Middle frontal gyrus (tissue), 1 donor: ENCODE data around the gene CALHM5.
A peak's percentile ranks its signal among the peaks of the same experiment; 100 is the strongest.

Experiments used
- DNase-seq: peaks from one replicate; pipeline ENCODE4 v3.0.0-alpha.2; 2015; ENCODE audit warnings: low spot score; ENCODE audit errors: extremely low spot score

CALHM5 gene

DNA sequence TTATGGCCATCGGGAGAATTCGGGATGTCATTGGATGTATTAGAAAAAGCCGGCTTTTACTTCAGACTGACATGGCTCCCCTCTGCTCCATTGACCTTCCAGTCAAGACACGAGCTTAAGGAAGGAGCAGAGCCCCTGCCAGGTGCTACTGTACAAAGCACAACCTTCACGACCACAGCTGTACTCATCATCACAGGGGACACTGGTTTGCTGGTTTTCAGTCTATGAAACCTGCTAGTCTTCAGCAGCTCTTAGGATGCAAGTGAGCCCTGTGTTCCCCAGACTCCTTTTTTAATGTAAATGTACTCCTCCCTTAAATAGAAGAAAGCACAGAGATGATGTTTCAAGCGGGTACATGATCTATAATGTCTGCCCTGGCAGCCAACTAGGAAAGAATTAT is 35.9 kb downstream of the CALHM5 start:
- no peak for DNase-seq

DNA sequence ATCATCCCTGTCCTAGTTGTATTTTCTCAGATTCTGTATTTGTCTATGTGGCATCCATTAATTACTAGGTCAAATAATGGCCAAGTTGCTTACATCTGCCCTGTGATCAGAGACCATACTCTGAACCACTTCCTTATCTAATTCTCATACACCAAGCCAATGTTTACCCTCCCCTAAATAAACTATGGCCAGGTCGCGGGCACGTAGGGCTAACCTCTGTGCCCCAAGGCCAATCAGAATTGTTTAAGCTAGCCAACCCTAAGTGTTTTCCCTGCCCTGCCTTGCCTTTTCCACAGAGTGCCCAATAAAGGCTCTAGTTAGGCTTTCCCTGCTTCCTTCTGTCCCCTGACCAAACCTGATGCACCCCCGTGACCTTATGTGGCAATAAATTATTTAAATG is 39.4 kb downstream of the CALHM5 start:
- no peak for DNase-seq

DNA sequence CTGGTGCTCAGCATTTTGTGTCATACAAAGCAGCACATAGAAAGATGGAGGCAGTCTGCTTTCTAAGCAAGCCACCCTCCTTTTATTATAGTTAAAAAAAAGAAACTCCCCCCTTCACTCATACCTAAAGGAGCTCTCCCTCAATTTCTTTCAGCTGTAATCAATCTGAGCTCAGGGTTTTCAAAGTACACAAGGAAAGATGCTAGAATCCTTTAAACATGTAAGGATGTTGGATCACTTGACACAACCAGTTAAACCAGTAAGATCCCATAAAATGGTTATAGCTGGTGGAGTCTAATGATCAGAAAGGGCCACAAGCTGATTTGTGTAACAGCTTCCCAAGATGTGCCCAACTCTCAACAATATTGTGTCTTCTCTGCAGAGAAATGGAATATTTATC is 42.0 kb downstream of the CALHM5 start, which contains the start of gene CALHM4:
Gene CALHM4, plus strand, starts transcription at position 301 of the 400 bp plus-strand sequence. Its CDS starts 43 bp downstream, at position 344.
- DNase-seq = no peak

DNA sequence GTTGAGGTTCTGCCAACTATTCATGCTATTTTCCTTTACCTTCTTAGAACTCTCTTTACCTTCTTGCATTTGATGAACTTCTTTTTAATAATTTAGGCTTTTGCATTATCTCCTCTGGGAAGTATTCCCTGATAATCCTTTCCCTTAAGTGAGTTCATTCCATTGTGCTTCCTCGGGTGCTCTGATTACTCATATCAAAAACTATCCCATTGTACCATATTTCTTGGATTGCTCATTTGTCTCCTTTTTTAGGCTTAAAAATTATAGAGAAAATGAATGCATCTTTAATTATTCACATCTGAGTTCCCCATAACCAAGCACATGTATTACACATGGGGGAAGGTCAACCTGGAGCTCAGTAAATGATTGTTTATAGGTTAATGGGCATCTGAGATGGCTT is 44.6 kb downstream of the CALHM5 start:
- DNase-seq = no peak

DNA sequence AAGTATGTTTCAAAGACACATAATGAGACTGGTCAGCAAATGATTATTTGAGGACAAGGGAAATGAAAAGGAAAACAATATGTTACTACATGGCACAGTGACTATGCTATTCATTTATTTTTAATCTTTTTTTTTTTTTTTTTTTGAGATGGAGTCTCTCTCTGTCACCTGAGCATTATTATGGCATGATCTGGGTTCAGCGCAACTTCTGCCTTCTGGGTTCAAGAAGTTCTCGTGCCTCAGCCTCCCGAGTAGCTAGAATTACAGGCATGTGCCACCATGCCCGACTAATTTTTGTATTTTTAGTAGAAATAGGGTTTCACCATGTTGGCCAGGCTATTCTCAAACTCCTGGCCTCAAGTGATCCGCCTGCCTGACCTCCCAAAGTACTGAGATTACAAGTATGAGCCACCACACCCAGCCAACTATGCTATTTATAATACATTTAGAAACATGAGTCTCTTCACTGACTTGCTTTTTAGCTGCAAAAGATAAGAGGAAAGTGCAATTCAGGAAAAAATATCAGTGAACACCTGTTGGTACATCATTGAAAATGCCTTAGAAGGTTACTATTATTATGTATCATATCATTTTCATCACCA is 45.5 kb downstream of the CALHM5 start:
- DNase-seq = no peak

DNA sequence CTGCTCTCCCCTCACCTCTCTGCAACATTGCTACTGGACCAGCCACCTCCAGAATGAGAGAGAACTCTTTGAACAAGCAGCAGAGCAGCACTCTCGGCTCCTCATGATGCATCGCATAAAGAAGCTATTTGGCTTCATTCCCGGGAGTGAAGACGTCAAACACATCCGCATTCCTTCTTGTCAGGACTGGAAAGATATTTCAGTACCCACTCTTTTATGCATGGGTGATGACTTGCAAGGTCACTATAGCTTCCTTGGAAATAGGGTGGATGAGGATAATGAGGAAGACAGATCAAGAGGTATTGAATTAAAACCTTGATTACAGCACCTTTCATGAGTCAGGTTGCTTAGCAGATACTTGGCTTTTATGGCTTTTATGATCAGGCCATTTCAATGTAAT is 46.5 kb downstream of the CALHM5 start:
- no peak for DNase-seq

DNA sequence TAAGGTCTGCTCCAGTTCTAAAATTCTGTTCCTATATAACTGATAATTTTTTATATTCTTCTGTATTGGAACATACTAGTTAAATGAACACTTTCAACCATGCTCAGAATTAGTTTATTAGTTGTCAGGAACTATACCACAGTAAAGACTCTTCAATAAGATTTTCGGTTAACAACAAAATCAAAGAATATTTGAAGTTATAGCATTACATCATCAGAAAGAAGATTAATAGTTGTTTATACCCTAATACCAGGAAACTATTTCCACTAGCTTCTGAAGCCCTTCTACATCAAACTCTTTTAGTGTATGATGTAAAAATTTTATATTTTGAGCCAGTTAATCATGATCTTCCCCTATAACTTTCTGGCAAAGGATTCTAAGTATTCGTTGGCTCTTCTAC is 48.7 kb downstream of the CALHM5 start:
- DNase-seq = no peak

DNA sequence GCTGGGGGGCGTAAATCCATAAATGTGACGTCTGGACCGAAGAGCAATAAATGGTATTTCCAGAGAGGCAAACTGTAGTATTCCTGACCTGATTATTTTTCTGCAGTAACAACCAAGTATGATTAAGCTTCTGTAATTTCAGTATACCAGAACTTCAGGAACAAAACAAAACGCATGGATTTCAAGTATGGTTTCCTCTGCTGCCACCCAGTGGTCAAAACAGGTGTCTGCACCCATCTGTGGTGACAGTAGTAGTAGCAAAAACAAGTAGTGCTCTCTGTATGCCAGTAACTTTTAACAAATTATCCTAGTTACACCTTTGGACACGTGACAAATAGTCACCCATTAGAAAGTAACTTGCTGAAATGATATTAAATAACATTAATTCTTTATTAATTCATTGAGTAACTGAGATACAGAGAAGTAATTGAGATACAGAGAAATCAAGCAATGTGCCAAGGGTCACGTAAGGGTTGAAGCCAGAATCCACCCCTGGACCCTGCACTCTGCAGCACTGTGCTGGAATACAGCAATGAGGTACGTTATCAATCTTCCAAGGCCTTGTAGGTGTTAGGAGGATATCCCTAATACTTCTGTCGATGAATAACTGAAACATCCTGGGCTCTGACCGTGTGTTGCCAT is 50.1 kb downstream of the CALHM5 start:
- peak; percentile 82 for DNase-seq

DNA sequence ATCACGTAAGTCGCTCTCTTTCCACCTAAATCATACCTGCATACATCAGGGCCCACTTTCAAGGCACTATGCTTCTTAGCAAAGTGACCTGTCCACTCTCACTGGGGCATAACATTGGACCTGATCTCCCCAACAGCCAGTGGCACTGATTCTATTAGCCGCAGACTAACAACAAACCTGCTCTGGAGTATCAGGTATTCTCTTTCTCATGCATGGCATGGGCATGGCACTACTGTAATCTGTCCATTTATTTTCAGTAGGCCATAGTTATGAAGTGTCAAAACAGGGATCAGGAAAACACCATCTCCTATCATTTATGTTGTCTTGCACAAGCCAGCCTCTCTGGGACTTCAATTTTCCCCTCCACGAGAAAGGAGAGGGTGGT is 50.6 kb downstream of the CALHM5 start:
- no peak for DNase-seq

DNA sequence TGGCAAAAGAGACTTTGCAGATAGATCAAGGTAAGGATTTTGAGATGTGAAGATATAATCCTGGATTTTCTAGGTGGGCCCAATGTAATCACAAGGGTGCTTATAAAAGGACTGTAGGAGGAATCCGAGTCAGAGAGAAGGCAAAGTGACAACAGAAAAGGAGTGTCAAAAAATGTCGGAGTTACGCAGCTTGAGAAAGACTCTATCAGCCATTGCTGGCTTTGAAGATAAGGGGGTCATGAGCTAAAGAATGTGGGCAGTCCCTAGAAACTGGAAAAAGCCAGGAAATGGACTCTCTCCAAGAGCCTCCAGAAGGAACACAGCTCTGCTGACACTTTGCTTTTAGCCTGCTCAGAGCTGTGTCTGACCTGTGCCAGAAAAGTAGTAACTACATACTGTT is 51.2 kb downstream of the CALHM5 start:
- no peak for DNase-seq

DNA sequence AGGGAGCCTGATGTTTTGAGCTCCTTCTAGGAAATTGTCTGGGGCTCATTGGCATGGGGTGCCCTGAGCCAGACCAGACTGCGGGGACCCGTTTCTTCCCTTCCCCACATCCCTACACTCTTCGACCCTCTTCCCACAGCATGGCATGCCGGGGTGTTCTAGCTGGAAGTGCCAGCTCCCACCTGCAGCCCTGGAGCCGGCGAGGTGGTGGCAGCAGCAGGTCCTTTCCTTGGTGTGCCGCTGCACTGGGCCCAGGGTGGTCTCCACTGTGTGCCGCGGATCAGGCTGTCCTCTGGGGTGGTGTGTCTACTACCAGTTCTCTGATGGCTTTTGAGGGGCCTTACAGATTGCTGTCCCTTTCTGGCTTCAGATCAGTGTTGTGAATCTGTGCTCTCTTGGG is 52.4 kb downstream of the CALHM5 start:
- no peak for DNase-seq

DNA sequence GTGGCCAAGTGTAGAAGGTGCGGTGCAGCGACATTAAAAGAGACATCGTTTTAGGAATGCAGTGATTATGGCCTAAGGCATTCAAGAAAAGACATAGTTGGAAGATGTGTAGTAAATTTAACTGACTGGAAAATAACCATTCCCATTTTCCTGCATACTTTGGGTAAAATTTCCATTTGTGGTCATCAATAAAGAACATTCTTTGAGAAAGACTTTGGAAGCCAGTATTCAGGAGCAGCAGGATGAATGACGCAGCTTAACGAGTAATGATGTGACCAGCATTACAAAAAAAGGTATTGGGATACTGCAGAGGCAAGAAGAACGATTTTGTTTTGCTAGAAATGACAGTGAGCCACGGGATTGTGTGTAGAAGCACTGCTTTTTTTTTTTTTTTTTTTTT is 52.9 kb downstream of the CALHM5 start:
- DNase-seq = no peak

DNA sequence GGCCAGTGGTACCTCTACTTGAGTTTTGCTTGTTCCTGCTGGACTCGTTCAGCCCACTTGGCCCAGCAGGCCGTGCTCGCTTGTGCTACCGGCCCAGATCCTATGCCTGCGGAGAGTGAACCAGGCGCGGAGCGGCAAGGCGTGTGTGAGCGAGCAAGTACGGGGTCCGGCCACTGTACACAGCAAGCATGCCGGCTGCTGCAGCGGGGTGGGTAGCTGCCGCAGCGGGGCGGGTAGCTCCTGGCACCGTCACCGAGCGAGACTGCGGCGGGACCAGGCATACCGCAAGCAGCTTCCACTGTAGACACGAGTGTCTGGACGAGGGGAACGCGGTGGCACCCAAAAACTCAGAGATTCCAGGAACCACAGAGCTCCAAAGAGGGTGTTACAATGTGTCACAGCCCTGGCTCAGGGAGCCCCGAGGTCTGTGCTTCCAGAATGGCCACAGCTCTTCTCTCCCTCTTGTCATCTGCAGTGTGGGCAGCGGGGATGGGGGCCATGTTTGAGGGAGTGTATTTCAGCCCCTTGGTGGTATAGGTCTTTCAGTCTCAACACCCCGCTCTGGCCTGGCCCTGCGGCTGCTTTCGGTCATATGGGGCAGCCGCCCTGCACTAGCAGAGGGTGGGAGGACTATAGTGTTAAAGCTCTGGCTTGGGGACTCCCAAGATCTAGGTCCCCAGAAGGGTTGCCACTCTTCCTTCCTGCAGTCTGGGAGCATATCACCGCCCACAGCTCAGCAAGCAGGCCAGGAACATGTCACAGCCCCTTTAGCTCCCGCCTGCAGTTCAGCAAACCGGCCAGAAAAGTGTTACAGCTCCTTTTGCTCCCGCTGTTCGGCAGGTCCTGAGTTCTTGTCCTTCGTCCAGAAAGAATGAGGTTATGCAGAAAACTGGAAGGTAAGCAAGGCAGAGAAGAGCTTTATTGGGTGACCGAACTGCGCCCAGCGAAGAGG is 53.8 kb downstream of the CALHM5 start:
- no peak for DNase-seq

DNA sequence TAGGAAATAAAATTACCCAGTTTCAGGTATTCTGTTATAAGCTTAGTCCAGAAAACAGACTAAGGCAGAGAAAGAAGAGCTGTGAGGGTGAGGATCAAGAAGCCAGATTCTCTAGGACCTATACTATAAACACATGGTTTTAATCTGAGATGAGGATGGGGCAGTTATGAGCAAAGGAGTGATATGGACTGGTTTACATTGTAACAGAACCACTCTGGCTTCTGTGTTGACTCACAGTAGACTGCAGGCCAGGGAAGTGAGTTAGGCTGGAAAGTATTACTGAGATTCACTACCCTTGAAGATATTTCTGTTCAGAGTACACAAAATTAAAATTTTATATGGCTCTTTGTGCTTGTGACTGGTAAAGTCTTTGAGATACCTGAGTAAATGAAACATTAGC is 56.7 kb downstream of the CALHM5 start:
- DNase-seq = no peak

DNA sequence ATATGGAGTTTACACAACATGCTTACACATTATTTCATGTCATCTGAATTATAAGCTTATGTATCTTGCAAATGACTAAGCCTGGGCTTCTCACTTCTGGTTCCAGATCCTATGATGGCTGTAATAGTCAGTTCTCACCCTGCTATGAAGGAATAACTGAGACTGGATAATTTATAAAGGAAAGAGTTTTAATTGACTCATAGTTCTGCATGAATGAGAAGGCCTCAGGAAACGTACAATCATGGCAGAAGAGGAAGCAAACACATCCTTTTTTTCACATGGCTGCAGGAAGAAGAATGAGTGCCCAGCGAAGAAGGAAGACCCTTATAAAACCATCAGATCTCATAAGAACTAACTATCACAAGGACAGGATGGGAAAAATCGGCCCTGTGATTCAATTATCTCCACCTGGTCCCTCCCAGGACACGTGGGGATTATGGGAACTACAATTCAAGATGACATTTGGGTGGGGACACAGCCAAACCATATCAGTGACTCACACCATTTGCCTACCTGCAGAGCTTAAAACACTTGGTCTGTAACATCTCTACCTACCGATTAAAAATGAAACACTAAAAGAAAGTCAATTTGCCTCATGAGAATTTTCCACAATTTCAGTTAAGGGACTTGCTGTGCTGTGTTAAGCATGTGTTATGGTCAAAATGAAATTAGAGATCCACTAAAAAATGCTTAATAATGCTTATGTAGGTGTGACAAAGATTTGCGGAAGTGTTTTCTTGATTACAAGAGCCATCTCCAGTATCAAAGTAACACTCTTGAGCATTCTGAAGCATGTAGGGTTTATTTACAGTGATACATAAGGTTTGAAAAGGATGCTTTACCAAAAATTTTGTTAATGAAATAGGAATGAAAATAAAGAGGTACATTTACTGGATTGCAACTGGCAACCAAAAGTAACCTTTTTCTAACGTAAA is 57.6 kb downstream of the CALHM5 start:
- no peak for DNase-seq

DNA sequence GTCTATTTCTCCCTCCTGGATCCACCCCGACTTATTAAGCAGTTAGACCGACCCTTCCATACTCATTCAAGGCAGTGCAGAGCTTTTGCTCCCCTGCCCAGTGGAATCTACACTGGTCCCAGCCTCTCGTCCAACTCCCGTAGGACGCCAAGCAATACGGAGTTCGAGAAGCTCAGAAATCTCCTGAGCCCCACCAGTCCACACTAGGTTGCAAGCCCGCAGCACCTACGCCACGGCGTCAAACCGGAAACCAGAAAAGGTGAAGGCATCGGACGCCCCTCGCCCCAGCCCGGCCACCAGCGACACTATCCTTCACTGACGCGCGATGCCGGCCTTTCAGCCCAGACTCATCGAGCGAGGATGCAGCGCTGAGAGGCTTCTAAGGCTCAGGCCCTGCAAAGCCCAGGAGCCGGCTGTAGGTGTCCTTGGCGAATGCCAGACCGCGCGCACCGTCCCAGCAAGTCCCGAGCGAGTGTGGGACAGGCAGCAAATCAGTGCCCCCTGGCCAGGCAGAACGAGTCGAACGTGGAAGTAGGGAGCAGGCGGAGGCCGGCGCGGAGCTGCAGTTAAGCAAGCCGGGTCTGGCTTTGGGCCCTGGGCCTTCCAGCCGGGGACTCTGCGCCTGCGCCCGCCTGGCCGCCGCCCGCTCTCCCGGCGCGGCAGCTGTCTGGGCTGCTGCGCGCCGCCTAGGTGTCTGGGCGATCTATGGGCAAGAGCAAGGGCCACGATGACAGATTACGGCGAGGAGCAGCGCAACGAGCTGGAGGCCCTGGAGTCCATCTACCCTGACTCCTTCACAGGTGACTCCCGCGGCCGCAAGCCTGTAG is 59.6 kb downstream of the CALHM5 start, which contains the start of gene RWDD1:
Gene RWDD1, plus strand, starts transcription at position 649 of the 827 bp plus-strand sequence. Its CDS starts 79 bp downstream, at position 728.
- peak; percentile 94 for DNase-seq

DNA sequence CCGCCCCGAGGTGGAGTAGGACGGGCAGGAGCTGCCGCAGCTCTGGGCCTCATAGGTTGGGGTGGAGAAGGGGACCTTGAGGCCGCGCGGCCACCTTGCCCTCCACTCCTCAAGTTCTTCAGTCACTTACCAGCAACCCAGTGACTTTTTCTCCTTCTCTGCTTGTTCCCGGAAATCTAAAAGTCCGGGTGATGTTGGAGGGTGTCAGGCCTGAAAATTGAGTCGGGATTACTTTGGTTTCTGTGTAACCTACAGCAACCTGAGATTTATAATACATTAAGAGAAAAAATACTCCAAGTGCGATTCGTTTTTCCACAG is 60.2 kb downstream of the CALHM5 start:
- no peak for DNase-seq

DNA sequence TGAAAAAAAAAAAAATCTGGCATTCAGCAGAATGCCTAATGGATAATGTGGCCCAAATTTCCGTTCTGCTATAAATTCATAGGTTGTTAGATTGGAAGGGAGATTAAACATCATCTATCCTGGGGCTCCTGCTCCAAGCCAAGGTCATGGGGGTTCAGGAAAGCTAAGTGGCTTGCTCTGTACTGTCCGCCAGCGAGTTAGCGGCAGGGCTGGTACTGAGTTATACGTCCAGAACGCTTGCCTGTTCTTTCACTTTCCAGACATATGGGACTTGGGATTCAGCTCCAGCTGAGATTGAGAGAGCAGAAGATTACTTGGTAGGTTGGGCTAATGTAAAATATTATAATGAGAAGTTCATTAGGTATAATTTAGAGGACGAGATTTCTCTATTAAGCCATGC is 60.7 kb downstream of the CALHM5 start:
- DNase-seq = no peak
